Head of caudate nucleus (tissue), 42 donors: Measurements from ENCODE around the gene INHBE.
"Not testable (repeated sequence)": the region's sequence is repeated elsewhere in the genome, so short reads cannot be mapped to it uniquely, and the experiment has no call there.

Experiments
- DNase-seq, 42 donors: peaks; one replicate each; pipeline versions ENCODE4 v3.0.0 to v3.0.0-alpha.2; 2020 to 2021; ENCODE audit warnings: mixed read lengths in 7 of 42
- intact Hi-C: fragments of 100-400 bp; cut with DNase I; formaldehyde crosslinking; loops from one replicate; pipeline ENCODE4 v1.15.0; 2022

Gene INHBE

GRCh38 chr12:57487055-57487596 lies 32.0 kb downstream of the INHBE start:
- intact Hi-C loops = no loop called here
- peak in 2 of 42 donors; percentile 13 to 20 for DNase-seq

GRCh38 chr12:57487597-57488401 lies 32.7 kb downstream of the INHBE start, which contains the start of gene MARS1:
Gene MARS1 (plus strand): TSS chr12:57488068. CDS start chr12:57488091, 23 bp downstream.
- intact Hi-C loops = no loop called here
- peak; percentile 92 to 99 (median 97) for DNase-seq

- intact Hi-C loops = no loop called here
- no peak for DNase-seq
Observed at GRCh38 chr12:57488402-57489156, 33.5 kb downstream of the INHBE start.

GRCh38 chr12:57489157-57489641 lies 34.1 kb downstream of the INHBE start:
- no peak for DNase-seq
- intact Hi-C loops = no loop called here

GRCh38 chr12:57490126-57490525 lies 35.0 kb downstream of the INHBE start:
- no peak for DNase-seq
- intact Hi-C loops = no loop called here

- DNase-seq = peak in 5 of 42 donors; percentile 9 to 54 (median 43)
- intact Hi-C loops = no loop called here
Observed at GRCh38 chr12:57491393-57492280, 36.5 kb downstream of the INHBE start.

- DNase-seq, intact Hi-C loops: not testable (repeated sequence)
Observed at GRCh38 chr12:57495051-57495701, 40.1 kb downstream of the INHBE start.

- DNase-seq = no peak
- intact Hi-C loops = no loop called here
Observed at GRCh38 chr12:57496822-57497221, 41.7 kb downstream of the INHBE start.

- intact Hi-C loops = no loop called here
- DNase-seq = no peak
Observed at GRCh38 chr12:57497223-57498131, 42.4 kb downstream of the INHBE start.

- intact Hi-C loops = no loop called here
- no peak for DNase-seq
Observed at GRCh38 chr12:57498132-57498502, 43.0 kb downstream of the INHBE start.

- no peak for DNase-seq
- intact Hi-C loops = no loop called here
Observed at GRCh38 chr12:57498571-57498970, 43.5 kb downstream of the INHBE start.

GRCh38 chr12:57500213-57500612 lies 45.1 kb downstream of the INHBE start:
- no peak for DNase-seq
- intact Hi-C loops = no loop called here

GRCh38 chr12:57502311-57502969 lies 47.3 kb downstream of the INHBE start:
- intact Hi-C loops, DNase-seq: not testable (repeated sequence)

GRCh38 chr12:57506541-57506940 lies 51.4 kb downstream of the INHBE start:
- DNase-seq, intact Hi-C loops: not testable (repeated sequence)
